Measurements from ENCODE around the gene BCAR3.

GRCh38 chr1:93554883-93555872, 126.5 kb downstream of the BCAR3 start:
- peak in 1 of 2 donors; percentile 35 for TF ChIP-seq POLR2AphosphoS5 (IDR thresholded peaks at IDR 0.05)
- peak; percentile 24 for TF ChIP-seq EP300 (IDR thresholded peaks at IDR 0.05)
- no peak for TF ChIP-seq CTCF (IDR thresholded peaks at IDR 0.05)

Measured in esophagus muscularis mucosa (tissue), 4 donors.